Activated B cell treated with CpG ODN at 0.5 μM for 24 hours (primary cell): ENCODE results near the gene ZHX3. TPM values are rescaled to one million over a fixed set of nuclear protein-coding genes. Genes with fewer than 3 reads are reported as not detected.

Experiments
- ATAC-seq: fragments of 200-7000 bp; cut with Tn5 transposase; one replicate; pipeline ENCODE4 v1.10.0; 2021; ENCODE audit warnings: low read depth, mild to moderate bottlenecking, moderate library complexity
- CTCF ChIA-PET: fragments of 350-600 bp; sonication (Branson Sonifier 250); formaldehyde crosslinking; loops from one replicate; lab custom pipeline; 2021; ENCODE audit warnings: antibody characterized with exemption; lab: Charles Lee
- POLR2A ChIA-PET: fragments of 350-600 bp; sonication (Branson Sonifier 250); formaldehyde crosslinking; loops from one replicate; lab custom pipeline; 2021; ENCODE audit warnings: antibody characterized with exemption; lab: Charles Lee
- DNase-seq: peaks from one replicate; pipeline ENCODE4 v3.0.0; 2022
- H3K27ac Mint-ChIP-seq: one replicate; pipeline ENCODE4 v1.8.0; 2020; ENCODE audit warnings: mixed read lengths
- H3K27me3 Mint-ChIP-seq: one replicate; pipeline ENCODE4 v1.8.0; 2021; ENCODE audit warnings: mixed read lengths
- H3K36me3 Mint-ChIP-seq: one replicate; pipeline ENCODE4 v1.8.0; 2021; ENCODE audit warnings: low read depth, mixed read lengths
- H3K4me1 Mint-ChIP-seq: one replicate; pipeline ENCODE4 v1.8.0; 2021; ENCODE audit warnings: mixed read lengths
- H3K4me3 Mint-ChIP-seq: one replicate; pipeline ENCODE4 v1.8.0; 2020; ENCODE audit warnings: mild to moderate bottlenecking, mixed read lengths
- H3K9me3 Mint-ChIP-seq: one replicate; pipeline ENCODE4 v1.8.0; 2020; ENCODE audit warnings: mixed read lengths
- CTCF ChIP-seq: fragments of 200-600 bp; IDR thresholded peaks from one replicate; pipeline ENCODE4 v1.8.0; 2022; ENCODE audit warnings: antibody characterized with exemption, mild to moderate bottlenecking
- intact Hi-C: fragments of 100-400 bp; cut with micrococcal nuclease; formaldehyde crosslinking; loops from one replicate; pipeline ENCODE4 v1.15.1; 2024
- total RNA-seq: library from RNA; stranded (reverse); gene quantifications from 2 replicates; pipeline ENCODE4 v1.2.3, GENCODE V29; 2022

The ZHX3 gene
- total RNA-seq, 1 donor from 2014 or later, result 21.2 TPM

DNA sequence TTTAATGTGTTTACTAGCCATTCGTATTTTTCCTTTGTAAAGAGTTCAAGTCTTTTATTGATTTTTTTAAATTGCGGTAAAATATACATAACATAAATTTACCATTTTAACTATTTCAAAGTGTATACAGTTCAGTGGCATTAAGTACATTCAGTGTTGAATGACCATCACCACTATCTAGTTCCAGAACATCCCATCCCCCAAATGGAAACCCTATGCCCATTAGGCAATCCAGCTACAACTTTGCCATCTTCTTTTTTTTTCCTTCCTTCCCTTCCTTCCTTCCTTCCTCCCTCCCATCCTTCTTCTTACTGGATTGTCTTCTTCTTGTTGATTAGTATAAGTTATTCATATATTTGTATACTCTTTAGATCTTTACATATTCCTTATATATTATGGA, 31.7 kb upstream of the ZHX3 start:
- ATAC-seq (no peak), DNase-seq (no peak)
- TF ChIP-seq CTCF, result no peak
- ChIA-PET CTCF (no interaction called here), POLR2A (no interaction called here)
- no peaks in the 10 kb centered on the region for H3K27me3 Mint-ChIP-seq
- no peaks in the 10 kb centered on the region for H3K4me1 Mint-ChIP-seq
- H3K36me3 Mint-ChIP-seq, result no peaks in the 10 kb centered on the region
- intact Hi-C loops, result no loop called here
- no peak overlapping the region for H3K4me3 Mint-ChIP-seq
- no peaks in the 10 kb centered on the region for H3K9me3 Mint-ChIP-seq
- H3K27ac Mint-ChIP-seq, result no peak overlapping the region

- CTCF ChIA-PET, result no interaction called here
- POLR2A ChIA-PET, result no interaction called here
- no peaks in the 10 kb centered on the region for H3K27me3 Mint-ChIP-seq
- no peak overlapping the region for H3K27ac Mint-ChIP-seq
- no peak for TF ChIP-seq CTCF
- intact Hi-C loops, result no loop called here
- no peaks in the 10 kb centered on the region for H3K9me3 Mint-ChIP-seq
- no peak overlapping the region for H3K4me3 Mint-ChIP-seq
- ATAC-seq (no peak), DNase-seq (no peak)
- no peaks in the 10 kb centered on the region for H3K4me1 Mint-ChIP-seq
- H3K36me3 Mint-ChIP-seq, result no peaks in the 10 kb centered on the region
These were observed 31.1 kb upstream of the ZHX3 start for GRCh38 chr20:41348430-41349172.

GRCh38 chr20:41347523-41348429, 30.2 kb upstream of the ZHX3 start:
- CTCF ChIA-PET, result no interaction called here
- no peak overlapping the region for H3K4me3 Mint-ChIP-seq
- H3K4me1 Mint-ChIP-seq, result no peaks in the 10 kb centered on the region
- DNase-seq (no peak), ATAC-seq (no peak)
- no peak overlapping the region for H3K27ac Mint-ChIP-seq
- H3K9me3 Mint-ChIP-seq, result no peaks in the 10 kb centered on the region
- POLR2A ChIA-PET, result no interaction called here
- TF ChIP-seq CTCF, result no peak
- no peaks in the 10 kb centered on the region for H3K27me3 Mint-ChIP-seq
- no peaks in the 10 kb centered on the region for H3K36me3 Mint-ChIP-seq
- intact Hi-C loops, result no loop called here

- no peak overlapping the region for H3K27ac Mint-ChIP-seq
These were observed 28.2 kb upstream of the ZHX3 start for GRCh38 chr20:41345729-41346067.

More at GRCh38 chr20:41345729-41346067, 28.2 kb upstream of the ZHX3 start:
- Mint-ChIP-seq H3K4me1 (no peaks in the 10 kb centered on the region), H3K27me3 (no peaks in the 10 kb centered on the region), H3K4me3 (no peak overlapping the region), H3K9me3 (no peaks in the 10 kb centered on the region), H3K36me3 (no peaks in the 10 kb centered on the region)
- DNase-seq (no peak), ATAC-seq (no peak)
- intact Hi-C loops, result no loop called here
- ChIA-PET CTCF (no interaction called here), POLR2A (no interaction called here)
- no peak for TF ChIP-seq CTCF
